ENCODE data around the gene ABTB2. TPM values are rescaled to one million over a fixed set of nuclear protein-coding genes. Genes with fewer than 3 reads are reported as not detected.
A peak's percentile ranks its signal among the peaks of the same experiment; 100 is the strongest.

ABTB2 gene
- total RNA-seq, 1 donor from 2014 or later = 5.2 TPM

GRCh38 chr11:34363363-34364084, 5.7 kb upstream of the ABTB2 start:
- no peak for DNase-seq (ENCODE audit: low read depth)

DNA sequence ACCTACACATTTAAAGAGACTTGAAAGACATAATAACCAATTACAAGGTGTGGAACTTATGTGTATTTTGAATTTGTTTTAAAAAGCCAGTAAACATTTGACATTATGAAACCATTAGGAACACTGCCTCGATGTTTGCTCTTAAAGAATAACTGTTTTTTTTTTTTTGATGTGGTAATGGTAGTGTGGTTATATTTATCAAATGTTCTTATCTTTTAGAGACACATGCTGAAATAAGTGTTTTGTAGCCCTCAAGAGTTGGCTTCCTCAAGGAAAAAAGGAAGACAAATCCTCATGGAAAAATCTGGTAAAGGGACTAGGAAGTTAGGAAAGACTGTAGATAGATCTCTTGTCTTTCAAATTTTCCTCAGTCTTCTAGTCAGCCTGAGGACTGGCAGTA, 2.2 kb upstream of the ABTB2 start:
- no peak for DNase-seq (ENCODE audit: low read depth)

DNA sequence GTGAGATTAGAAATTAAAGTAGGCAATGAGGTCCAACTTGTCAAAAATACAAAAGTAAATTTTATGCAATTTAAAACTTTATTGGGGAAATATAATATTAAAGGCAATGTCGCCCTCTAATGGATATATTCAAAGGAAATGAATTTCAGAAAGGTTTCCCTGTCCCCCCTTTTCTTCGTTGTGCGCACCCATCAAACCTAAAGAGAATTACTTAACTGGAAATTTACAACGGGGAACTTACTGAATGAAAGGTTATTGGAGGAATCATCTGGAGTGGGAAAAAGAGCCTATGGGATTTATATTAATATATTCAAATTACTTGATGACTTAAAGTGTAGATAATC, 1.7 kb upstream of the ABTB2 start:
- DNase-seq (ENCODE audit: low read depth) = no peak

DNA sequence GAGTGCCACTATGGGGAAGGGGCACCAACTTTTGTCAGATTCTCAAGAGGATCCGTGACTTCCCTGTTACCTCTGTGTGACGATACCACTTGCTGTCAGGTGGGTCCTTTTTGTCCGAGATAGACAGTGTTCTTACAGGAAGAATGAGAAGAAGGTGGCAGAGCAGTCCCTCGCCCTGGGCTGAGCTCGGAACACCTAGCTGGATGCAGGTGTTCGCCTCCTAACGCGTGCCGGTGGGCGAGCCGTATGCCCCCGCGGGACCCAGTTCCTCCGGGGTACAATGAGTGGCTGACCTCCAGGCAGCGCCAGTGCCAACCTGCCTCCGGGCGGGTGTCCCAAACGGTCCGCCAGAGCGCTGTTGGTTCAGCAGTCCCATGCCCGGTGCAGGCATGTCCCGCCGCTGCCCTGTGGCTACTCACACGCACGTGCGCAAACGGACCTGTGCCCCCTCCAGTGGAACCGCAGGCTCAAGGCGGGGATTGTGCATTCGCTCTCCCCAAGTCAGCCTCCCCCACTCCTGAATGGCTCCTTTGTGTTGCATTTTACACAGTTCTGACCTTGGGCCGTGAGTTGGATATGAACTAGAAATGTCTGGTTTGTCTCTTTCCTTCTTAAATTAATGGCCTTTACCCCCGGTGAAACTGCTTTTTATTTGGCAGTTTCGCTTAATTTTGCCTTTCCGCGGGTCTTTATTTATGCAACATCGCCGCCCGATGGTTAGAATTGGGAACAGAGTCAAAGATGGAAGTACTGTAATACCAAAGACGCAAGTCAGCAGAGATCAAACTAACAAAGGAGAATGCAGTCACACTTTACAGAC, 1.1 kb upstream of the ABTB2 start:
- DNase-seq (ENCODE audit: low read depth) = peak; percentile 86

DNA sequence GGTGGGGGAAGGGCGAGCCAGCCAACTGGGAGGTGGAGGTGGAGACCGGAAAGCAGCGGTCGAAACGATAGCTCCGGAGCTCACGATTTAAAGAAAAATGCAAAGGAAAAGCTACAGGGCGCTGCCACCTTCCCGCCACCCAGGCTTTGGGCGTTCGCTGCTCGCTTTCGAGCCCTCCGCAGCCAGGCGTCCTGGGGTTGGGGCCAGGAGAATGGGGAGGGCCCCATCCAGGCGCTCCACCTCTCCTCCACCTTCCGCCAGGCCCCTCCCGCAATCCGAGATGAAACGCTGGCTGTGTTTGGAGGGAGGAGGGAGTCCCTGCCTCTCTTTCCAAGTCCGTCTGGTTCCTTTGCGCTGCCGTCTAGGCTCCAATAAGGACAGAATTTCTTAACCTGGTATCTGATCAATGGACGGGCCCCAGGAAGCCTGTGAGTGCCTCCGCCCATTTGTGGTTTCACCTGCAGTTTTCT, 483 bp upstream of the ABTB2 start:
- DNase-seq (ENCODE audit: low read depth) = no peak

- DNase-seq (ENCODE audit: low read depth) = peak; percentile 74
Measured at GRCh38 chr11:34356913-34357700, 703 bp downstream of the ABTB2 start.

GRCh38 chr11:34356576-34356912, 1.3 kb downstream of the ABTB2 start:
- DNase-seq (ENCODE audit: low read depth) = no peak

DNA sequence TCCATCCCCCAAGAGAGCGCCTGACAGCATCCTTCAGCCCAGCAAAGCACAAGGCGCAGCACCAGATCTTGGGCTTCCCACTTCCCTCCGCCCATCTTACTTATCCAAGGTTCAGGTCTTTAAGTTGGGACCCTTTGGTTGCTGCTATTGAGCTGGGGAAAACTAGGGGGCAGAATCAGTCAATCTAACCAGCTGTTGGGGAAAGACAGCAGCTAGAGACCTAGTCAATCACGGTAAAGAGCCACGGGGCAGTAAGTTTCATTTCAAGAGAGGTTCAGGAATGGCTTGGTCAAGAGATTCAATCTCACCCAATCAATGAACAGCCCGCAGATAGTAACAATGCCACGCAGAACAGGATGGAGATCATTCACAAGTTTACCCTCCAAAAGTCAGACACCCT, 1.7 kb downstream of the ABTB2 start:
- DNase-seq (ENCODE audit: low read depth) = no peak

DNA sequence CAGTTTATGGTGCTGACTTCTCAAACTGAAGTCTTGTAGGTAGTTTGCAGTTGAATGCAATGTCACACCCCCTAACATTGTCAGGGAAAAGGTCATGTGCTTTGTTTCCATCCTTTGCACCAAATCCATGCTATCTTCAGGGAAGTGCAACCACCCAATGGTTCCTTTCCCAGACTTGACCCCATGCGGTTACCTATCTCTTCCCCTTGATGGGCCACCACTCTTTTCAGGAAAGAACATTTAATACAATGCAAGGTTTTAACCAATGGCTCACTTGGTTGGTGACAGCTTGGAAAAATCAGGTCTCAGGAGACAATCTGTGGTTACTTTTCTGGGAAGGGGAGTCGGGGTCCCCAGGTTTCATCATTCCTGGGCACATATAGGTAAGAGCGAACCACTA, 2.1 kb downstream of the ABTB2 start:
- DNase-seq (ENCODE audit: low read depth) = no peak

DNA sequence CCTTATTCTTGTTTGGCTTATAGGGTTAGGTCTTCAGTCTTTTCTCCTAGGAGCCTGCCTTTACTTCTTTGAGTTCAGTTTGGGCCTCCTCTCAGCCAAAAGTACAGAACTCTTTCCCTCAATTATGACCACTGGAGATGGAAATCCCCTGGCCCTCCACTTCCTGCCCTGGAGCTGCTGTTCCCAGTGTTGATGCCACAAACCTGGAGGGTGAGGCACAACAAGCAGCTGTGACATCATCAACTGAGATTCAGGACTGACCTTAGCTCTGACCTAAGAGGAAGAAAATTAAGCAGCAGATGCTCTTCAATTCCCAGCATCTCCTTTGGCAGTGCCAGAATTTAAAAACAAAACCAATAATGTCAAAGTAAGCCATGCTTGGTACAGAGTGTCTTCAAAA, 3.0 kb downstream of the ABTB2 start:
- DNase-seq (ENCODE audit: low read depth) = no peak

GRCh38 chr11:34353881-34354280, 3.9 kb downstream of the ABTB2 start:
- no peak for DNase-seq (ENCODE audit: low read depth)

GRCh38 chr11:34351687-34352469, 5.9 kb downstream of the ABTB2 start:
- DNase-seq (ENCODE audit: low read depth) = no peak

DNA sequence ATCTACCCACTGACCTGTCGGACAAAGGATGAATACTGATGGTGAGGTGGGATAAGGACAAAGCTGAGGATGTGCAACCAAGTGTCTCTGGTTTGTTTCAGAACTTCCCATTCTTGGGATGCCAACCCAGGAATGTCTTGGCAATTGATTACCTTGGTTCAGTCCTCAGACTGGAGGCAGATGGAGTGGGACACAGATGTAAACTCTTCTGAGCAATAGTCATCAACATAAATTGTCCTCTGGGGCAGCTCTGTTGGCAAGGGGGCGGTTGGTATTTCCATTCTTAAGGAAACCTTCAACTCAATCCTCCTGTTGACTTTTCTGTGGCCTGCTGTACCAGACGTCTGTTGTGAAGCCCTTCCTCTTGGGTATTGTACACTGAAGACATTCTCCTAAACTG, 6.8 kb downstream of the ABTB2 start:
- no peak for DNase-seq (ENCODE audit: low read depth)

DNA sequence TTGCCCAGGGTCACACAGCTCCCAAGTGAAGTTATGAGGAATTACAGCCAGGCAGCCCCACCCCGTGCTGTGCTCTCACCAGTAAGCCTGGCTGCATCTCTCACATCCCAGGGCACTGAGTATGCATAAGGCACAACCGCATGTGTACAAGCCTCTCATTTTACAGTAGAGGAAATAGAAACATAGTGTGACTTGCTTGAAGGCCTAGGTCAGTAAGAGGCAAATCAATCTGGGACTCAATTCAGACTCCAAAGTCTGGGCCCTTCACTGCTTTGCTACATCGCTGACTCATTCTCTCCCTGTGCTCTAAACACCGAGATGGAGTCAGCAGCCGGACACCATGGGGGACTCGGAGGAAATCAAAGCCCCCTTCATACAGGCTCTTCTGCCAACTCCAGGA, 7.9 kb downstream of the ABTB2 start:
- peak; percentile 71 for DNase-seq (ENCODE audit: low read depth)

DNA sequence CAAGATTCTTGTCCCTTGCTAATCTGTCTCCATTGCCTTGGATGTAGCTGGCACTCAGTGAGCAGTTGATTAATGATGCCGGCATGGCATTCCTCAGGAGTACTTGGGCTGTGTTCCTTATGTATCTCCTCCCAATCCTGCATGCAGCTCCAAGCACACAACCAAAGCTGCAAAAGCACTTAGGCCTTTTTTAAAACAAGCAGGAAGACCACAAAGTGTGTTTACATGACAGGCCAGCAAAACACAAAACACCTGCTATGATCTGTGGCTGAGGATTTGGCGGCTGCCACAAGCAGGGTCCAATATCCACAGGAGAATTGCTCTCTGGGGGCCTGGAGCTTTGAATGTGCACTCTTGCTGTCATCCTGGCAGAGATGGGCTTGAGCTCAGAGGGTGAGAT, 8.9 kb downstream of the ABTB2 start:
- peak; percentile 92 for DNase-seq (ENCODE audit: low read depth)

DNA sequence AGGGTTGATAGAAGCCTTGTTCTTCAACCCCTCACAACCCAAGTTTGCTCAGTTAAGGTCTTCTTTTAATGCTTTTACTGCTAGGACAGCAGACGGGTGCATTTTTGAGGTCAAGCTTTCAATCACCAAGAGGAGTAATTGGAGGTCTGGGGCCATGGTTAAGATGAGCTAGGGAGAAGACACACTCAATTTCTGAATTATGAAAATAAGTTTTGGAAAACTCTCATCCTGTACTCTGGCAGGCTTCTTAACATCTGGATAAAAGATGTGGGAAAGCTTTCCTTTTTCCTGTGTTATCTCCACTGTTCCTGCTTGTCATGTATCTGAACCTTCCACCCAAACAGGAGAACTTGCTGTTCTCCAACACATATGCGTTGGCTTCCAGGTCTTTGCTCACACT, 9.7 kb downstream of the ABTB2 start:
- no peak for DNase-seq (ENCODE audit: low read depth)

GRCh38 chr11:34346551-34346950, 11.3 kb downstream of the ABTB2 start:
- DNase-seq (ENCODE audit: low read depth) = peak; percentile 87

DNA sequence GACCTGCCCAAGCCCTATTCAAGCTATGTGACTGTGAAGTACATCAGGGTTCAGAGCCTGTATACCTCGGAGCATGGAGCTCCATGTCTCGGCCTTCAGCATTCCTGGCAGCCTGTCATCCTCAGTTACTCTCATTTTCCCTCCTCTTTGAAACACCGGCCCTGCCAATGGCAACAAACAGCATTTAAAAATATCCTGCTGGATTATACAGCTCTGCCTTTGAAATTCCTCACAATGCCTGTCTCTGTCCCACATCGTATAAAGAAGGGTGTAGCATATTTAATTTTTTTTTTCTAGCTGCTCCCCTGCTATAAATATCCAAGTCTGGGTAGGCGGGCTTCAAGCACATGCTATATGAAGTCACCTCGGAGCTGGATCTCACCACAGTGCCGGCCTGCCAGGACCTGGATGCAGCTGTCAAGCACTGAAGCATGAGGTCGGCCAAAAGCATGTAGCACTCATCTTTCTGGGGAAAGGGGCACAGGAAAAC, 11.8 kb downstream of the ABTB2 start:
- peak; percentile 97 for DNase-seq (ENCODE audit: low read depth)

GRCh38 chr11:34345540-34345876, 12.3 kb downstream of the ABTB2 start:
- DNase-seq (ENCODE audit: low read depth) = no peak

DNA sequence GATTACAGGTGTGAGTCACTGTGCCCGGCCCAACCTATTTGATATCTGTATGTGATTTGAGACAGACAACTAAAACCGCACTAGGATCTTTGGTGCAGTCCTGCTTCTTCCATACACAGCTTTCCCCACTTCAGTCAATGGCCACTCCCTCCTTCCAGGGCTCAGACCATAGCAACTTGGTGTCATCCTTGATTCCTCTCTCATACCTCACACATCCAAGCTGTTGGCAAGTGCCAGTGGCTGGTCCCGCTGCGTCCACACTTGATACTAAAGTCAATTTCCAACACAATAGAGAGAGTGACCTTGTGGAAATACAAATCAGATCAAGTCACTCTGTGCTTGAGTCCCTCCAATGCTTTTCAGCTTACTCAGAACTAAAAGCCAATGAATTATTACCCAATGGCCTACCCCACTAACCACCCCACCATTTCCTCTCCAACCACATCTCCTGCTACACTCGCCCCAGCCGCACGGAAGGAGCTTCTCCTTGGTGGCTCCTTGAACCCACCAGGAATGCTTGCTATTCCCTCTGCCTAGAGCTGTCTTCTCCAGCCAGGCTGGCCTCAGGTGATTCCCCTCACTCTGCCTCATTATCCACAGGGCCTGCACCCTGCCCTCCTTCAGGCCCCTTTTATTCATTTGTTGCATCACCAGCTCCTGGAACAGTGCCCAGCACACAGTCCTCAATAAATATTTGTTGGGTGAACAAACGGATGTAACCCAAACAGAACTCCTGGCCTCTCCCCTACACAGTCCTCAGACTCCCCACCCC, 12.9 kb downstream of the ABTB2 start:
- DNase-seq (ENCODE audit: low read depth) = peak; percentile 99

DNA sequence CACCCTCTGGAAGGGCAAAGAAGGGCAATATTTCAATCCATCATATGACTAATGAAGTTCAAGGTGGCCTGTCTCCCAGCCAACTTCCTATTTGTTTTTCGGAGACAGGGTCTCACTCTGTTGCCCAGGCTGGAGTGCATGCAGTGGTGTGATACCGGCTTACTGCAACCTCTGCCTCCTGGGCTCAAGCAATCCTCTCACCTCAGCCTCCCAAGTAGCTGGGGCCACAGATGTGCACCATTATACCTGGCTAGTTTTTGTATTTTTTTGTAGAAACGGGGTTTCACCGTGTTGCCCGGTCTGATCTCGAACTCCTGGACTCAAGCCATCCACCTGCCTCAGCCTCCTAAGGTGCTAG, 13.4 kb downstream of the ABTB2 start:
- DNase-seq (ENCODE audit: low read depth) = no peak
